ENCODE results near the gene KRT27. TPM values are rescaled to one million over a fixed set of nuclear protein-coding genes. Genes with fewer than 3 reads are reported as not detected.

KRT27 gene
- total RNA-seq, 2 experiments from 2014 or later = not detected

GRCh38 chr17:40796846-40797245, 14.5 kb upstream of the KRT27 start:
- Mint-ChIP-seq H3K27ac (no peak overlapping the region), H3K9me3 (no peaks in the 10 kb centered on the region), H3K4me1 (ENCODE audit: low read depth) (no peaks in the 10 kb centered on the region), H3K36me3 (ENCODE audit: low read depth) (no peaks in the 10 kb centered on the region), H3K27me3 (peaks cover 50% of the 10 kb centered on the region), H3K4me3 (no peak overlapping the region)
- Histone ChIP-seq H3K27ac (ENCODE audit: low read depth in 1 of 2, low read length in 2 of 2) (no peak overlapping the region), H3K4me1 (ENCODE audit: insufficient read depth, low read length) (no peaks in the 10 kb centered on the region), H3K4me3 (ENCODE audit: low read length) (no peak overlapping the region), H3K27me3 (ENCODE audit: control insufficient read depth in 1 of 2, insufficient read depth in 2 of 2, low read length in 2 of 2) (peaks cover 16 to 55% of the 10 kb centered on the region in 2 experiments), H3K9me3 (ENCODE audit: control insufficient read depth in 1 of 2, insufficient read depth in 1 of 2, low read length in 2 of 2) (peaks cover 0 to 4% of the 10 kb centered on the region in 2 experiments), H3K36me3 (ENCODE audit: insufficient read depth, low read length) (no peaks in the 10 kb centered on the region)
- POLR2A ChIA-PET = no interaction called here
- ATAC-seq (ENCODE audit: poor library complexity) (no peak), DNase-seq (no peak)
- TF ChIP-seq CTCF (IDR thresholded peaks at IDR 0.05) = no peak
- CTCF ChIA-PET = no interaction called here
- intact Hi-C loops (cut with DNase I, micrococcal nuclease) = no loop called here

- no peaks in the 10 kb centered on the region for H3K4me1 ChIP-seq (ENCODE audit: insufficient read depth, low read length)
- Mint-ChIP-seq H3K4me1 (ENCODE audit: low read depth) (no peaks in the 10 kb centered on the region), H3K27ac (no peak overlapping the region), H3K9me3 (no peaks in the 10 kb centered on the region), H3K36me3 (ENCODE audit: low read depth) (no peaks in the 10 kb centered on the region), H3K4me3 (no peak overlapping the region), H3K27me3 (peaks cover 50% of the 10 kb centered on the region)
- intact Hi-C loops (cut with DNase I, micrococcal nuclease) = no loop called here
- H3K27ac ChIP-seq (ENCODE audit: low read depth in 1 of 2, low read length in 2 of 2) = no peak overlapping the region
- ATAC-seq (ENCODE audit: poor library complexity) (no peak), DNase-seq (no peak)
- TF ChIP-seq CTCF (IDR thresholded peaks at IDR 0.05) = no peak
- POLR2A ChIA-PET = no interaction called here
- H3K27me3 ChIP-seq (ENCODE audit: control insufficient read depth in 1 of 2, insufficient read depth in 2 of 2, low read length in 2 of 2) = peaks cover 16 to 40% of the 10 kb centered on the region in 2 experiments
- CTCF ChIA-PET = interaction anchor here (0.7 kb wide), 1 partner anchor 175 kb away, joined by 3 read pairs; no protein-coding TSS in a partner anchor
- H3K36me3 ChIP-seq (ENCODE audit: insufficient read depth, low read length) = no peaks in the 10 kb centered on the region
- H3K4me3 ChIP-seq (ENCODE audit: low read length) = no peak overlapping the region
- peaks cover 0 to 4% of the 10 kb centered on the region in 2 experiments for H3K9me3 ChIP-seq (ENCODE audit: control insufficient read depth in 1 of 2, insufficient read depth in 1 of 2, low read length in 2 of 2)
Observed at GRCh38 chr17:40795019-40795667, 12.8 kb upstream of the KRT27 start.

GRCh38 chr17:40794466-40794865, 12.1 kb upstream of the KRT27 start:
- Mint-ChIP-seq H3K27ac (no peak overlapping the region), H3K4me3 (no peak overlapping the region), H3K36me3 (ENCODE audit: low read depth) (no peaks in the 10 kb centered on the region), H3K4me1 (ENCODE audit: low read depth) (no peaks in the 10 kb centered on the region), H3K9me3 (no peaks in the 10 kb centered on the region), H3K27me3 (peaks cover 48% of the 10 kb centered on the region)
- no peak for TF ChIP-seq CTCF (IDR thresholded peaks at IDR 0.05)
- Histone ChIP-seq H3K36me3 (ENCODE audit: insufficient read depth, low read length) (no peaks in the 10 kb centered on the region), H3K27me3 (ENCODE audit: control insufficient read depth in 1 of 2, insufficient read depth in 2 of 2, low read length in 2 of 2) (peaks cover 13 to 35% of the 10 kb centered on the region in 2 experiments), H3K27ac (ENCODE audit: low read depth in 1 of 2, low read length in 2 of 2) (no peak overlapping the region), H3K9me3 (ENCODE audit: control insufficient read depth in 1 of 2, insufficient read depth in 1 of 2, low read length in 2 of 2) (peaks cover 0 to 4% of the 10 kb centered on the region in 2 experiments), H3K4me1 (ENCODE audit: insufficient read depth, low read length) (no peaks in the 10 kb centered on the region), H3K4me3 (ENCODE audit: low read length) (no peak overlapping the region)
- CTCF ChIA-PET = no interaction called here
- POLR2A ChIA-PET = no interaction called here
- intact Hi-C loops (cut with DNase I, micrococcal nuclease) = no loop called here
- DNase-seq = no peak
- ATAC-seq (ENCODE audit: poor library complexity) = no peak

Measured in CD4-positive, alpha-beta T cell (primary cell).